Transverse colon (tissue), 4 donors: ENCODE measurements around the gene CCDC91.

Experiments
- POLR2A ChIP-seq: fragments of 450-650 bp; IDR thresholded peaks from one replicate; pipeline ENCODE4 v1.6.1; 2016; ENCODE audit warnings: antibody characterized with exemption, mild to moderate bottlenecking, moderate library complexity
- POLR2AphosphoS5 ChIP-seq, 3 donors: sonication (generic); formaldehyde crosslinking; IDR thresholded peaks; one replicate each; pipeline ENCODE4 v1.6.1; 2016; ENCODE audit warnings: antibody characterized with exemption in 3 of 3
- TF ChIP-seq, protein P1 (sequence below), 5 experiments: fragments of 200-600 bp in 3 of 5; fragments of 450-650 bp in 2 of 5; sonication (generic) in 3 of 5; IDR thresholded peaks; 1 replicate in 2 of 5; 2 replicates in 3 of 5; pipeline ENCODE4 v1.5.1; 2016 to 2017; ENCODE audit warnings: antibody characterized with exemption in 5 of 5, inconsistent platforms in 3 of 5, mild to moderate bottlenecking in 2 of 5, moderate library complexity in 1 of 5

GRCh38 chr12:28486521-28486920 lies 296.3 kb downstream of the CCDC91 start:
- TF ChIP-seq, protein P1, sequence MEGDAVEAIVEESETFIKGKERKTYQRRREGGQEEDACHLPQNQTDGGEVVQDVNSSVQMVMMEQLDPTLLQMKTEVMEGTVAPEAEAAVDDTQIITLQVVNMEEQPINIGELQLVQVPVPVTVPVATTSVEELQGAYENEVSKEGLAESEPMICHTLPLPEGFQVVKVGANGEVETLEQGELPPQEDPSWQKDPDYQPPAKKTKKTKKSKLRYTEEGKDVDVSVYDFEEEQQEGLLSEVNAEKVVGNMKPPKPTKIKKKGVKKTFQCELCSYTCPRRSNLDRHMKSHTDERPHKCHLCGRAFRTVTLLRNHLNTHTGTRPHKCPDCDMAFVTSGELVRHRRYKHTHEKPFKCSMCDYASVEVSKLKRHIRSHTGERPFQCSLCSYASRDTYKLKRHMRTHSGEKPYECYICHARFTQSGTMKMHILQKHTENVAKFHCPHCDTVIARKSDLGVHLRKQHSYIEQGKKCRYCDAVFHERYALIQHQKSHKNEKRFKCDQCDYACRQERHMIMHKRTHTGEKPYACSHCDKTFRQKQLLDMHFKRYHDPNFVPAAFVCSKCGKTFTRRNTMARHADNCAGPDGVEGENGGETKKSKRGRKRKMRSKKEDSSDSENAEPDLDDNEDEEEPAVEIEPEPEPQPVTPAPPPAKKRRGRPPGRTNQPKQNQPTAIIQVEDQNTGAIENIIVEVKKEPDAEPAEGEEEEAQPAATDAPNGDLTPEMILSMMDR (IDR thresholded peaks at IDR 0.05), result no peak
- TF ChIP-seq POLR2A (no peak), POLR2AphosphoS5 (IDR thresholded peaks at IDR 0.05) (no peak)
